ENCODE data around the gene NTS.

DNA sequence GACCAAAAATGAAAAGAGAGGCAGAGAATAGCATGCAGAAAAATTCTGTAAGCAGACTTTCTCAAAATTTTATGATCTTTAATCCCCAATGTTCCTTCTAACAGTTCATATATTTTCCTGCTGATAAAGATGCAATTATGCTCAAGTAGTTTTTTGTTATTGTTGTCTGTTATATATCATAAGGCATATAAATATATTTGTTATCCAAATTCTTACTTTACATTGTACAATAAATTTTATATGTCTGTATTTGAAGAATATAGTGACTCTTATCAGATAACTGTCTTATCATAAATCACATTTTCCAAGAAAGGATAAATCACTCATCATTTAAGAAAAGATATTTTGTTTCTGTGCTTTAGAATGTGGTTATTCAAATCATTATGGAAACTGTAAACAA, 40.5 kb upstream of the NTS start:
- TF ChIP-seq CTCF (IDR thresholded peaks at IDR 0.05), result no peak
- no peak for TF ChIP-seq POLR2A (IDR thresholded peaks at IDR 0.05)

Measured in thyroid gland (tissue), 4 donors.